GM18861 (cell line): ENCODE data around the gene ITLN1.
A peak's percentile ranks its signal among the peaks of the same experiment; 100 is the strongest.

Source experiments
- ATAC-seq: cut with Tn5 transposase; IDR thresholded peaks from one replicate; pipeline ENCODE4 v1.9.1; 2021; ENCODE audit not compliant: unreplicated experiment

ITLN1 gene

DNA sequence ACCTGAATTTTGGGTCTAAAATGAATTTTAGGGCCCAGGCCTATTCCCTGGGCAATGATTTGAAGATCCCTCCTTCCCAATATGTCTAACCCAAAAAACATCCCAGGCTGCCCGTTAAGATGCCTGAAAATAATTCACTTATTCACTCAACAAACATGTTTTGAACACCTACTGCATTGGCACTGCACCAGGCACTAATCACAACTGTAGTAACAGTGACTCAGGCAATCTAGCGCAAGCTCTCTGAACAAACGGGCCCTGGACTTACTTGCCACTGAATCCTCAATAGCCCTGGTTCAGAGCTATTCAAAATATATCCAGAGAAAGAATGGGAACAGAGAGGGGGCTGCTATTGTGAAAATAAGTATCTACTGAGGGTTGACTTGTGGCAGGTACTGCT lies 26.5 kb downstream of the ITLN1 start:
- no peak for ATAC-seq

DNA sequence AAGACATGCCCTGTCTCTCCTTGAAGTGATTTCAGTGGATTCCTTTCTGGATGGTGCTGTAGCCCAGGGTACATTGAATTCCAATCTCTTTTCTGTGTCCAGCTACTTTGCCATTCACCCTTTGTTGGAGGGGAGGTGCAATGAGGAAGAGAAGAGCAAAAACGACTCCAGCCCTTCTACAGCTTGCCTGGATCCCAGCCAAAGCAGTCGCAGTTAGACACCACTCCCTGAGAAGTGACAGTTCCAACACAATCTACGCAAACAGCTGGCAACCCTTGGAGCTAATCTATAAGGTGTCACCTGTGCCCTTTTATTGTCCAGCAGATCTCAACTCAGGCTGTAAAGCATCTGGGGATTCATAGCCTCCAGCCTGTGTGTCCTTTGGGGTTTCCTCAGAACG lies 26.9 kb downstream of the ITLN1 start:
- no peak for ATAC-seq

GRCh38 chr1:160855181-160855981 lies 29.6 kb downstream of the ITLN1 start:
- peak; percentile 83 for ATAC-seq

GRCh38 chr1:160853754-160854153 lies 31.2 kb downstream of the ITLN1 start:
- no peak for ATAC-seq

DNA sequence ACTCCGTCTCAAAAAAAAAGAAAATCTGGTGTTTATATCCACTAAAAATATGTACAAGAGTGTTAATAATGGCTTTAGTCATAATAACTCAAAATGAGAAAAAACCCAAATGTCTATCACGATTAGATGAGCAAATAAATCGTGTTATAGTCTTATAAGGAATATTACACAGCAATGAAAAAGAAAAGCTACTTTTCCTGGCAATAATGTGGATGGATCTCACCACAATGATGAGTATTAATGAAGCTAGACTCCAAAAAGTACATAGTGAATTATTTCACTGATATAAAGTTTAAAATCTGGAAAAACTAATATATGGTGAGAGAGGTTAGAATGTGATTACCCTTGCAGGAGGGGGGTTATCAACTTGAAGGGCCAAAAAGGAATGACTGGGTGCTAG lies 32.0 kb downstream of the ITLN1 start:
- no peak for ATAC-seq

GRCh38 chr1:160850993-160851392 lies 34.0 kb downstream of the ITLN1 start:
- no peak for ATAC-seq

DNA sequence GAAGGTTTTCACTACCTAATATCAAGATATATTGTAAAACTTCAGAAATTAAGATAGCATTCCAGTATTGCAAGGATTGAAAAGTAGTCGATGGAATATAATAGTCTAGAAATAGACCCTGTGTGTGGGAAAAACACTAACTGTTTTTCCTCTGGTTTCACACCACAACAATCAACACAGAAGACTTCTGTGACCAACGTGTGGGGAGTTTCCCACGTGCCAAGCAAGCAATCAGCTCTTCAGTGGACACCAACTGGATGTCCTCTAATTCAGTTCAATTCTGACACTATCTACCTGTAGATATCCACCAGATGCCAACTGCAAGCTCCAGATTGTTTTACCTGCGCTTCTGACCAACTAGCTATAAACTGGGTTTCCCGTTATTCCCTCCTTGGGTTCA lies 34.4 kb downstream of the ITLN1 start:
- ATAC-seq: no peak

- ATAC-seq: no peak
Observed at GRCh38 chr1:160846281-160846680, 38.7 kb downstream of the ITLN1 start.

GRCh38 chr1:160844447-160845232 lies 40.3 kb downstream of the ITLN1 start:
- no peak for ATAC-seq

DNA sequence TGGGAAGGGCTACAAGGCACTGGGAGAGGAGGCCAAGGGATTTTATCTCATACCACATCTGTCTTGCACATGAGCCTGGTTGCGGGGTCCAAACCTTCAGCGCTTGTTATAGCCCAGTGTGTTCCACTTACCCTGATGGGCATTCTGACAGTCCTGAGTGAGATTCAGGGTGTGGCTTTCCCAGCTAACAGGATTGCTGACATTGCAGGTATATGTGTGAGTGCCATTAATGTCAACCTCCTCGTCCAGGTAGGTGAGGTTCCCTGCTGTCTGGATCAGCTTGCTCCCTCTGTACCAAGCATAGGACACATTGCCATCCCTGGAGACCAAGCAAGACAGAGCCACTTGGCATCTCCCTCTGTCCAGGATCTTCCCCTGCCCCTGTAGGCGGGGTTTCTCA lies 43.9 kb downstream of the ITLN1 start:
- no peak for ATAC-seq

DNA sequence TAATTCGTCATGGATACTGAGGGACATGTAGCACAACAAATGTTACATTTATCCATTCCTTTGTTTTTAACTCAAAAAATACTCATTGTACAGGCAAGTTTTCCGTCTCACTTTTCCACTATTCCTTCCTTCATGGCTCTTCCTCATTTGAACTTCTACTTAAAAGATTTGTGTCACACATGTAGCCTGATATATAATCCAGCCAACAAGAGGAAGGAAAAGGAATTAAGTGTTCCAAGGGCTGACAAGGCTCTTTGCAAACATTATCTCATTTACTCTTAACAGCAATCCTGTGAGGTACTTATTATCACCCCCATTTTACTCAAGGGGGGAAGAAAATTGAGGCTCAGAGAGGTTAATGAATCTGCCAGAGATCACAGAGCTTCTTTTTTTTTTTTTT lies 45.2 kb downstream of the ITLN1 start:
- ATAC-seq: no peak

DNA sequence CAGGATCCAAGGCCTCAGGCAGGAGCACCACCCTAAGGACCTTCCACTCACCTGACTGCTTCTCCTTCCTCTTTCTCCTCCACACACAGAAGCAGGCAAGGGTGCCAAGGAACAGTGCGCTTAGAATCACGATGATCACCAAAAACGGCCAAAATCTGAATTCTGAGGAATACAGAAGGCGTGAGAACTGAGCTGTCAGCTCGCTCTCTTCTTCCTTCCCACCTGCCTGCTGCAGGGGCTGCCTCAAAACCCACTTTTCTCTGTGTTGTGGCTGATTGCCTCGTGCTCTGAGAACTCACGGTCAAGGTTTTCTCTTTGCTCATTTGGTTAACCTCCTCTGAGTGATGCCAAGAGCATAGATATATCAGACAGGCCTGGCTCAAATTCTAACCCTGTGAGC lies 46.1 kb downstream of the ITLN1 start:
- ATAC-seq: no peak

- peak; percentile 64 for ATAC-seq
Observed at GRCh38 chr1:160837558-160838205, 47.3 kb downstream of the ITLN1 start.

DNA sequence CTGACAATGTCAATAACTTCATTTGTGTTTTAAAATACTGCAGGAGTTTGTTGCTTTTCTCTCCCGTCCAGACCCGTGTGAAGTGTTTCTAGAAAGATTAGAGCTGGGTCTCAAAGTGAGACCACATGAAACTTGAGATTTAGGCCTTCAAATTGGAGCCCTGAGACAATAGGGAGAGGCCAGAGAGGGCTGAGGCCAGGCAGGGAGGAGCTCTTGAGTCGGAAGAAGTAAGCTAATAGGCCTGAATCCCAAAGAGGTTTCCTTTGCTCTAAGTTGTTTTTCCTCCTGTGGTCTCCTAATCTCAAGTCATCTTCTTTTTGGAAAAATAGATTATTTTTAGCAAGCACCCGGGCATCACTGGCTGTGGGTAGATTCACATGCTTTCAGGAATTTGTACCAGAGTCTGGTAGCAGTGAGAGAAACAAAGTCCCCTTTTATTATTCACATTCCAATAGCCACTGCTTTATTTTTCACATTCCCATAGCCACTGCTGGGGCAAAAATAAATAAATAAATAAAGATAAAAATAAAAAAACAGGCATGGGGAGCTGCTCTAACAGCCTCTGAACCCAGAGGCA lies 47.9 kb downstream of the ITLN1 start:
- no peak for ATAC-seq

- ATAC-seq: no peak
Observed at GRCh38 chr1:160836561-160836960, 48.4 kb downstream of the ITLN1 start.

DNA sequence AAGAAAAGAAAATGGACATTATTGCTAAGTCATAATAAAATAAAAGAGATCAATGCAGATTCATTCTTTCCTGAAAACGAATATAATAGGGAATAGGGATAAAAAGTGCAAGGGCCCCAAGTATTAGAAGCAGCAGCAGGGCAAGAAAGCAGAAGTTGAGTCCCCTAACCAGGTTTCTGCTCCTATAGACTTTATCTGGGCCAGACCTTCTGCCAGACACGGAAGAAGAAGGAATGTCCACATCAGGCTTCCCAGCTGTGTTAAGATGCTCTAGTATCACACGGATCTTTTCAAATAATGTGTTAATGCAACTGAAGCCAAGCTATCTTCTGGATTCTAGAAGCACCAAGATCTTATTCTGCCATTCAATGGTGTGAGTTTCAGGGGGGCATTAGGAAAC lies 49.2 kb downstream of the ITLN1 start:
- no peak for ATAC-seq

DNA sequence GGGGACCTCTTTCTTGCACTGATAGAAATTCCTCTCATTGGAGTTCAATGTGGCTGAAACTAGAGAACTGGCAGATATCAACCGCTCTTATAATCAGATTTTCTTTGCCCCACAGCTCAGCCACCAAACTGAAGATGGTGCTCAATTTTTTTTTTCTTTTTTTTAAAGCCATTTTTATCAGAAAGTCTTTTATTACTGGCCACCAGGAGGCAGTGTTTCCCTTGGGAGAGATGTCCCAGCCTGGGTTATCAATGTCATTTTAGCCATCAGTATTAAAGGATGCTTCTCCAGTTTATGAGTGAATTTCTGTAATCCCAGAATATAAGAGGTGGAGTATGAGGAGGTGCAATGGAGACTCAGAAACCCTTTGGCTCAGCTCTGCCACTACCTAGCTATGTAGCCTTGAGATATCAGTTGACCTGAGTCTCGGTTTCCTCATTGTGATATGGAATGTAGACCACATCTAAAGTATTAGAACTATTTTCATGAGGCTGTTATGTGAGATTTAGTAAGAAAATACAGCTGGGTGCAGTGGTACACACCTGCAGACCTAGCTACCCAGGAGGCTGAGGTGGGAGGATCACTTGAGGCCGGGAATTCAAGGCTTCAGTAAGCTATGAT lies 49.9 kb downstream of the ITLN1 start:
- ATAC-seq: no peak

GRCh38 chr1:160830321-160831153 lies 54.4 kb downstream of the ITLN1 start:
- ATAC-seq: no peak

DNA sequence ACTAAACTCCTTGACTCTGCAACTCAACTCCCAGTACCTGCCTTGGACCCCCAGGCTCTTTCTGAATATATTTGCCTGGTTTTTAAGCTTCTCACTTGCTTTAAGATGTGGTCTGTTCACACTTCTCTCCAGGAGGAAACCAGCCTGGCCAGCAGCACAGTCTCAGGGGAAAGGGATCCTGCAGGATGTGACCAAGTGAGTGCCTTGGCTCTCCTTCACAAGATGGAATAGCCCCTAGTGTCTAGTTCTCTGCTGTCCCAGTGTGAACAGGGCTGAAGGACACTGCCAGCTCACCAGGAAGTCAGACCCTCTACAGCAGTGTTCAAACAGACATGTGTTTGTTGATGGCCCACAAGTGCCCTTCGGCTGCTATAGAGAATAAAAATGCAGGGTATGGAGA lies 55.2 kb downstream of the ITLN1 start:
- ATAC-seq: no peak

DNA sequence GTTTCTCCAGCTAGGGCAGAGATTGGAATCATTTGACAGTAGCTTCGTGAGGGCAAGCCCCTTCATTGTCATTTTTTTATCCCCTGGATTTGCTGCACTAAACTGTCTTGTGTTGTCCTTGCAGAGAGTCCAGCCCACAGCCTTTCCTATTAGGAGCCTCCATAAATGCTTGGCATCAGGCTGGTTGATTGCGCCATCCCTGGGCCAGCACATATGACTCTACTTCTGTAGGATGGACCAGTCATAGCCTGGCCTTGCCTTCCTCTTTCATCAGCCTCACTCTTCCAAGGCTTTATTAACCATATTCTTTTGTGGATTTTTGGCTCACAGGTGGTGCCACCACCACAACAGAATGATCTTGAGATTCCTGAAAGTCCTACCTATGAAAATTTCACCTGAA lies 57.6 kb downstream of the ITLN1 start:
- ATAC-seq: no peak
